GM23248 (cell line): ENCODE results near the gene H1-8. TPM values are rescaled to one million over a fixed set of nuclear protein-coding genes. Genes with fewer than 3 reads are reported as not detected.

Source experiments
- DNase-seq: peaks from one replicate; pipeline ENCODE4 v3.0.0-alpha.2; 2015
- H2AFZ ChIP-seq: fragments of 200-600 bp; sonication (generic); 2 replicates; pipeline ENCODE4 v1.6.1; 2016; ENCODE audit warnings: antibody characterized with exemption
- H3F3A ChIP-seq: fragments of 200-600 bp; sonication (generic); 2 replicates; pipeline ENCODE4 v1.6.1; 2016; ENCODE audit warnings: mild to moderate bottlenecking, antibody characterized with exemption, mixed run types; ENCODE audit not compliant: insufficient read depth
- H3K27ac ChIP-seq: fragments of 200-600 bp; sonication (generic); 2 replicates; pipeline ENCODE4 v1.5.1; 2016; ENCODE audit warnings: mild to moderate bottlenecking
- H3K27me3 ChIP-seq: fragments of 200-600 bp; sonication (generic); replicated peaks from 2 replicates; pipeline ENCODE4 v1.6.1; 2016; ENCODE audit warnings: mild to moderate bottlenecking; ENCODE audit not compliant: insufficient read depth
- H3K36me3 ChIP-seq: fragments of 200-600 bp; sonication (generic); 2 replicates; pipeline ENCODE4 v1.6.1; 2016; ENCODE audit warnings: low read depth, mild to moderate bottlenecking
- H3K4me1 ChIP-seq: fragments of 200-600 bp; sonication (generic); 2 replicates; pipeline ENCODE4 v1.6.1; 2016; ENCODE audit warnings: mild to moderate bottlenecking; ENCODE audit not compliant: insufficient read depth
- H3K4me2 ChIP-seq: fragments of 200-600 bp; sonication (generic); one replicate; pipeline ENCODE4 v1.6.1; 2016; ENCODE audit warnings: mild to moderate bottlenecking; ENCODE audit not compliant: unreplicated experiment
- H3K4me3 ChIP-seq: fragments of 200-600 bp; sonication (generic); 2 replicates; pipeline ENCODE4 v1.5.1; 2016; ENCODE audit warnings: mild to moderate bottlenecking
- H3K79me2 ChIP-seq: fragments of 200-600 bp; sonication (generic); 2 replicates; pipeline ENCODE4 v1.6.1; 2016; ENCODE audit warnings: mild to moderate bottlenecking; ENCODE audit not compliant: insufficient read depth
- H3K9ac ChIP-seq: fragments of 200-600 bp; sonication (generic); 2 replicates; pipeline ENCODE4 v1.6.1; 2016; ENCODE audit warnings: mild to moderate bottlenecking
- H3K9me2 ChIP-seq: fragments of 200-600 bp; sonication (generic); 2 replicates; pipeline ENCODE4 v1.6.1; 2016; ENCODE audit warnings: mixed run types, mild to moderate bottlenecking, moderate library complexity; ENCODE audit not compliant: insufficient read depth
- H3K9me3 ChIP-seq: fragments of 200-600 bp; sonication (generic); one replicate; pipeline ENCODE4 v1.6.1; 2017; ENCODE audit warnings: low read depth
- H4K20me1 ChIP-seq: fragments of 200-600 bp; sonication (generic); 2 replicates; pipeline ENCODE4 v1.6.0; 2016; ENCODE audit not compliant: insufficient read depth
- EZH2 ChIP-seq: fragments of 200-600 bp; sonication (generic); IDR thresholded peaks from 2 replicates; pipeline ENCODE4 v1.6.1; 2018; ENCODE audit warnings: antibody characterized with exemption, mild to moderate bottlenecking; ENCODE audit not compliant: insufficient read depth, poor library complexity, severe bottlenecking
- EZH2phosphoT487 ChIP-seq: fragments of 200-600 bp; sonication (generic); IDR thresholded peaks from 2 replicates; pipeline ENCODE4 v1.6.1; 2018; ENCODE audit warnings: antibody characterized with exemption, moderate library complexity, mild to moderate bottlenecking, low read depth; ENCODE audit not compliant: insufficient read depth
- WGBS, 2 experiments: methylation state at CpG; one replicate each; pipeline ENCODE4 v1.1.6; 2015 to 2017; ENCODE audit warnings: low lambda C conversion rate in 2 of 2, low coverage in 1 of 2; ENCODE audit errors: missing lambda C conversion rate in 2 of 2; 5-methylcytosine and 5-hydroxymethylcytosine counted together
- in situ Hi-C: fragments of 300-500 bp; cut with MboI; formaldehyde crosslinking; loops from 2 replicates; pipeline ENCODE4 v1.15.0; 2020
- polyA plus RNA-seq: library from polyadenylated mRNA; unstranded; fragments of >200 nt; fragmentation: Nextera tagmentation; extraction: Ambion mirVana; gene quantifications from 2 replicates; pipeline ENCODE4 v1.2.1, GENCODE V29; 2016
- total RNA-seq: library from RNA; depleted of rRNA; stranded (reverse); fragments of >200 nt; shearing (Covaris generic); gene quantifications from 2 replicates; pipeline ENCODE4 v1.2.3, GENCODE V29; 2014

H1-8 gene
- total and polyA plus RNA-seq, 2 experiments from 2014 or later, result not detected

GRCh38 chr3:129503471-129504291 is 39.3 kb upstream of the H1-8 start:
- no peaks in the 10 kb centered on the region for H3K79me2 ChIP-seq

GRCh38 chr3:129504471-129505100 is 38.4 kb upstream of the H1-8 start:
- DNase-seq, result no peak
- no peaks in the 10 kb centered on the region for H3F3A ChIP-seq
- no peak overlapping the region for H3K4me3 ChIP-seq
- no peaks in the 10 kb centered on the region for H3K27me3 ChIP-seq
- H3K4me1 ChIP-seq, result no peaks in the 10 kb centered on the region
- H3K4me2 ChIP-seq, result no peak overlapping the region
- in situ Hi-C loops, result no loop called here
- 88 to 90% methylated on average over 5 of the region's 5 CpGs for WGBS, 2 experiments
- H4K20me1 ChIP-seq, result no peaks in the 10 kb centered on the region
- H3K36me3 ChIP-seq, result no peaks in the 10 kb centered on the region; the same call in 1 of the 2 replicates
- no peaks in the 10 kb centered on the region for H3K9me3 ChIP-seq
- no peak overlapping the region for H3K27ac ChIP-seq
- TF ChIP-seq EZH2phosphoT487 (no peak), EZH2 (no peak)
- no peak overlapping the region for H2AFZ ChIP-seq
- no peaks in the 10 kb centered on the region for H3K79me2 ChIP-seq
- no peaks in the 10 kb centered on the region for H3K9me2 ChIP-seq
- no peak overlapping the region for H3K9ac ChIP-seq

More at GRCh38 chr3:129503471-129504291, 39.3 kb upstream of the H1-8 start:
- Histone ChIP-seq H3K4me1 (peaks cover 8% of the 10 kb centered on the region), H3K36me3 (no peaks in the 10 kb centered on the region; the same call in 1 of the 2 replicates), H3K9me2 (no peaks in the 10 kb centered on the region), H3K9me3 (no peaks in the 10 kb centered on the region), H3F3A (no peaks in the 10 kb centered on the region), H3K4me2 (no peak overlapping the region), H3K9ac (no peak overlapping the region), H3K4me3 (no peak overlapping the region), H3K27me3 (no peaks in the 10 kb centered on the region), H2AFZ (no peak overlapping the region), H4K20me1 (no peaks in the 10 kb centered on the region), H3K27ac (no peak overlapping the region)
- in situ Hi-C loops, result no loop called here
- WGBS, 2 experiments, result 88 to 97% methylated on average over 11 to 13 of the region's 13 CpGs
- no peak for DNase-seq
- TF ChIP-seq EZH2 (no peak), EZH2phosphoT487 (no peak)

- Histone ChIP-seq H4K20me1 (no peaks in the 10 kb centered on the region), H3K9ac (no peak overlapping the region), H3K9me2 (no peaks in the 10 kb centered on the region), H3K4me1 (no peaks in the 10 kb centered on the region), H3K9me3 (no peaks in the 10 kb centered on the region), H3K4me3 (no peak overlapping the region), H3K27me3 (no peaks in the 10 kb centered on the region), H3K27ac (no peak overlapping the region), H3K79me2 (no peaks in the 10 kb centered on the region), H3F3A (no peaks in the 10 kb centered on the region), H2AFZ (no peak overlapping the region), H3K36me3 (no peaks in the 10 kb centered on the region), H3K4me2 (no peak overlapping the region)
- in situ Hi-C loops, result no loop called here
- 83 to 90% methylated on average over 6 of the region's 6 CpGs for WGBS, 2 experiments
- TF ChIP-seq EZH2phosphoT487, result no peak
- no peak for TF ChIP-seq EZH2
- no peak for DNase-seq
Measured at GRCh38 chr3:129505341-129505740, 37.6 kb upstream of the H1-8 start.

GRCh38 chr3:129506231-129506742 is 36.7 kb upstream of the H1-8 start:
- Histone ChIP-seq H3K36me3 (no peaks in the 10 kb centered on the region), H3K9ac (no peak overlapping the region), H3K27ac (no peak overlapping the region), H3K4me2 (no peak overlapping the region), H3K79me2 (no peaks in the 10 kb centered on the region), H2AFZ (no peak overlapping the region), H3K9me2 (no peaks in the 10 kb centered on the region), H3K9me3 (no peaks in the 10 kb centered on the region), H3F3A (no peaks in the 10 kb centered on the region), H4K20me1 (no peaks in the 10 kb centered on the region), H3K4me3 (no peak overlapping the region), H3K4me1 (no peaks in the 10 kb centered on the region), H3K27me3 (no peaks in the 10 kb centered on the region)
- in situ Hi-C loops, result no loop called here
- TF ChIP-seq EZH2 (no peak), EZH2phosphoT487 (no peak)
- WGBS, 2 experiments, result 96 to 97% methylated on average over 9 of the region's 9 CpGs
- DNase-seq, result no peak
